ENCODE measurements around the gene NPAT.

NPAT gene

GRCh38 chr11:108220721-108221336 is 1.6 kb downstream of the NPAT start:
- H3K4me1 ChIP-seq (ENCODE audit: control insufficient read depth, insufficient read depth, low read length, unreplicated experiment), result peaks cover 40% of the 10 kb centered on the region
- peak overlapping the region; percentile 94 for H3K27ac ChIP-seq (ENCODE audit: low read depth, low read length)
- 0 out of 2 replicates have a peak, but pooled peaks cover 6% of the 10 kb centered on the region for H3K36me3 ChIP-seq (ENCODE audit: insufficient read depth, low read length)
- no peaks in the 10 kb centered on the region for H3K27me3 ChIP-seq (ENCODE audit: insufficient read depth, low read length)
- H3K4me3 ChIP-seq (ENCODE audit: low read depth, low read length), result peak overlapping the region; percentile 98
- no peak overlapping the region for H2AFZ ChIP-seq (ENCODE audit: low read length, unreplicated experiment)
- H3K79me2 ChIP-seq (ENCODE audit: control insufficient read depth, insufficient read depth, low read length, unreplicated experiment), result peaks cover 85% of the 10 kb centered on the region

GRCh38 chr11:108218912-108219783 is 3.3 kb downstream of the NPAT start:
- peak overlapping the region; percentile 98; the same call in 1 of the 2 replicates for H3K4me3 ChIP-seq (ENCODE audit: low read depth, low read length)
- peaks cover 28% of the 10 kb centered on the region for H3K4me1 ChIP-seq (ENCODE audit: control insufficient read depth, insufficient read depth, low read length, unreplicated experiment)
- H3K27ac ChIP-seq (ENCODE audit: low read depth, low read length), result no peak overlapping the region
- H2AFZ ChIP-seq (ENCODE audit: low read length, unreplicated experiment), result no peak overlapping the region
- H3K27me3 ChIP-seq (ENCODE audit: insufficient read depth, low read length), result no peaks in the 10 kb centered on the region
- 0 out of 2 replicates have a peak, but pooled peaks cover 6% of the 10 kb centered on the region for H3K36me3 ChIP-seq (ENCODE audit: insufficient read depth, low read length)
- peaks cover 84% of the 10 kb centered on the region for H3K79me2 ChIP-seq (ENCODE audit: control insufficient read depth, insufficient read depth, low read length, unreplicated experiment)

- Histone ChIP-seq H3K27ac (ENCODE audit: low read depth, low read length) (no peak overlapping the region), H3K36me3 (ENCODE audit: insufficient read depth, low read length) (peaks cover 11% of the 10 kb centered on the region; the same call in 1 of the 2 replicates), H3K4me3 (ENCODE audit: low read depth, low read length) (no peak overlapping the region), H3K4me1 (ENCODE audit: control insufficient read depth, insufficient read depth, low read length, unreplicated experiment) (peaks cover 28% of the 10 kb centered on the region), H2AFZ (ENCODE audit: low read length, unreplicated experiment) (no peak overlapping the region), H3K79me2 (ENCODE audit: control insufficient read depth, insufficient read depth, low read length, unreplicated experiment) (peaks cover 84% of the 10 kb centered on the region), H3K27me3 (ENCODE audit: insufficient read depth, low read length) (no peaks in the 10 kb centered on the region)
These were observed 4.0 kb downstream of the NPAT start for GRCh38 chr11:108218455-108218854.

- H3K36me3 ChIP-seq (ENCODE audit: insufficient read depth, low read length), result peaks cover 16% of the 10 kb centered on the region
- H3K27me3 ChIP-seq (ENCODE audit: insufficient read depth, low read length), result no peaks in the 10 kb centered on the region
- H2AFZ ChIP-seq (ENCODE audit: low read length, unreplicated experiment), result no peak overlapping the region
- H3K27ac ChIP-seq (ENCODE audit: low read depth, low read length), result no peak overlapping the region
- peaks cover 87% of the 10 kb centered on the region for H3K79me2 ChIP-seq (ENCODE audit: control insufficient read depth, insufficient read depth, low read length, unreplicated experiment)
- H3K4me1 ChIP-seq (ENCODE audit: control insufficient read depth, insufficient read depth, low read length, unreplicated experiment), result peaks cover 28% of the 10 kb centered on the region
- no peak overlapping the region for H3K4me3 ChIP-seq (ENCODE audit: low read depth, low read length)
These were observed 5.5 kb downstream of the NPAT start for GRCh38 chr11:108216988-108217387.

- H2AFZ ChIP-seq (ENCODE audit: low read length, unreplicated experiment), result no peak overlapping the region
- H3K79me2 ChIP-seq (ENCODE audit: control insufficient read depth, insufficient read depth, low read length, unreplicated experiment), result peaks cover 75% of the 10 kb centered on the region
- peaks cover 34% of the 10 kb centered on the region for H3K36me3 ChIP-seq (ENCODE audit: insufficient read depth, low read length)
- H3K27ac ChIP-seq (ENCODE audit: low read depth, low read length), result no peak overlapping the region
- peaks cover 7% of the 10 kb centered on the region for H3K4me1 ChIP-seq (ENCODE audit: control insufficient read depth, insufficient read depth, low read length, unreplicated experiment)
- no peak overlapping the region for H3K4me3 ChIP-seq (ENCODE audit: low read depth, low read length)
- no peaks in the 10 kb centered on the region for H3K27me3 ChIP-seq (ENCODE audit: insufficient read depth, low read length)
These were observed 8.7 kb downstream of the NPAT start for GRCh38 chr11:108213784-108214183.

GRCh38 chr11:108210441-108210840 is 12.0 kb downstream of the NPAT start:
- Histone ChIP-seq H3K4me3 (ENCODE audit: low read depth, low read length) (no peak overlapping the region), H2AFZ (ENCODE audit: low read length, unreplicated experiment) (no peak overlapping the region), H3K27ac (ENCODE audit: low read depth, low read length) (no peak overlapping the region), H3K27me3 (ENCODE audit: insufficient read depth, low read length) (no peaks in the 10 kb centered on the region), H3K36me3 (ENCODE audit: insufficient read depth, low read length) (peaks cover 64% of the 10 kb centered on the region), H3K4me1 (ENCODE audit: control insufficient read depth, insufficient read depth, low read length, unreplicated experiment) (no peaks in the 10 kb centered on the region), H3K79me2 (ENCODE audit: control insufficient read depth, insufficient read depth, low read length, unreplicated experiment) (peaks cover 67% of the 10 kb centered on the region)

GRCh38 chr11:108207683-108208060 is 14.8 kb downstream of the NPAT start:
- Histone ChIP-seq H3K79me2 (ENCODE audit: control insufficient read depth, insufficient read depth, low read length, unreplicated experiment) (peaks cover 63% of the 10 kb centered on the region), H3K27me3 (ENCODE audit: insufficient read depth, low read length) (no peaks in the 10 kb centered on the region), H3K27ac (ENCODE audit: low read depth, low read length) (no peak overlapping the region), H3K4me3 (ENCODE audit: low read depth, low read length) (no peak overlapping the region), H3K36me3 (ENCODE audit: insufficient read depth, low read length) (peaks cover 82% of the 10 kb centered on the region), H3K4me1 (ENCODE audit: control insufficient read depth, insufficient read depth, low read length, unreplicated experiment) (no peaks in the 10 kb centered on the region), H2AFZ (ENCODE audit: low read length, unreplicated experiment) (no peak overlapping the region)

GRCh38 chr11:108206969-108207682 is 15.3 kb downstream of the NPAT start:
- Histone ChIP-seq H2AFZ (ENCODE audit: low read length, unreplicated experiment) (no peak overlapping the region), H3K27ac (ENCODE audit: low read depth, low read length) (no peak overlapping the region), H3K27me3 (ENCODE audit: insufficient read depth, low read length) (no peaks in the 10 kb centered on the region), H3K79me2 (ENCODE audit: control insufficient read depth, insufficient read depth, low read length, unreplicated experiment) (peaks cover 63% of the 10 kb centered on the region), H3K4me1 (ENCODE audit: control insufficient read depth, insufficient read depth, low read length, unreplicated experiment) (no peaks in the 10 kb centered on the region), H3K36me3 (ENCODE audit: insufficient read depth, low read length) (peaks cover 81% of the 10 kb centered on the region), H3K4me3 (ENCODE audit: low read depth, low read length) (no peak overlapping the region)

GRCh38 chr11:108206171-108206570 is 16.3 kb downstream of the NPAT start:
- Histone ChIP-seq H3K79me2 (ENCODE audit: control insufficient read depth, insufficient read depth, low read length, unreplicated experiment) (peaks cover 65% of the 10 kb centered on the region), H3K4me1 (ENCODE audit: control insufficient read depth, insufficient read depth, low read length, unreplicated experiment) (no peaks in the 10 kb centered on the region), H2AFZ (ENCODE audit: low read length, unreplicated experiment) (no peak overlapping the region), H3K27me3 (ENCODE audit: insufficient read depth, low read length) (no peaks in the 10 kb centered on the region), H3K36me3 (ENCODE audit: insufficient read depth, low read length) (peaks cover 74% of the 10 kb centered on the region), H3K4me3 (ENCODE audit: low read depth, low read length) (no peak overlapping the region), H3K27ac (ENCODE audit: low read depth, low read length) (no peak overlapping the region)

- H3K4me3 ChIP-seq (ENCODE audit: low read depth, low read length), result no peak overlapping the region
These were observed 17.4 kb downstream of the NPAT start for GRCh38 chr11:108204929-108205499.

More at GRCh38 chr11:108204929-108205499, 17.4 kb downstream of the NPAT start:
- Histone ChIP-seq H3K79me2 (ENCODE audit: control insufficient read depth, insufficient read depth, low read length, unreplicated experiment) (peaks cover 56% of the 10 kb centered on the region), H3K4me1 (ENCODE audit: control insufficient read depth, insufficient read depth, low read length, unreplicated experiment) (peaks cover 9% of the 10 kb centered on the region), H3K36me3 (ENCODE audit: insufficient read depth, low read length) (peaks cover 63% of the 10 kb centered on the region), H3K27me3 (ENCODE audit: insufficient read depth, low read length) (no peaks in the 10 kb centered on the region), H2AFZ (ENCODE audit: low read length, unreplicated experiment) (no peak overlapping the region), H3K27ac (ENCODE audit: low read depth, low read length) (no peak overlapping the region)

Data from ACC112 (cell line).